GM18517 (cell line): ENCODE results near the gene TMEM144.

Experiments
- ATAC-seq: cut with Tn5 transposase; IDR thresholded peaks from one replicate; pipeline ENCODE4 v1.9.1; 2021; ENCODE audit warnings: mild to moderate bottlenecking, moderate library complexity; ENCODE audit not compliant: unreplicated experiment

Gene TMEM144

GRCh38 chr4:158209825-158210807 is at the start of gene TMEM144:
Gene TMEM144 (plus strand): TSS chr4:158210486. CDS start chr4:158212668, 2,182 bp downstream.
- ATAC-seq: peak; percentile 93

GRCh38 chr4:158161551-158162354 is 48.5 kb upstream of the TMEM144 start:
- no peak for ATAC-seq

DNA sequence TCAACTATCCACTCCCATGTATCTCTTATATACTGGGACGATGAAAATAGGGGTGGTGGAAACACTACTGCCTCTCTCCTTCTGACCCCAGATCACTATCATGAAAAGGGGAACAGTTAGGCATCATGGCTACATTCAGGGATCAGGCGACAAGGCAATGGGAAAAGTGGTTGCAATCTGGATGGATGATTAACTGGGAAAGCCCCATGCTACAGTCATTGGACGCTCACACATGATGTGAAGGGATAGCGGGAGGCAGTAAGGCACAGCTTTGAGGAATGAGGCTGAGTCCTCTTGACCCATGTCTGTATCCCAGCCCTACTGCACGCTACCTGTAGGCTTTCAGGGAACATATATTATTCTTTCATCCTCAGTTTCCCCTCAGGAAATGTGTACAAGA is 47.7 kb upstream of the TMEM144 start:
- ATAC-seq: no peak

GRCh38 chr4:158163941-158164767 is 46.1 kb upstream of the TMEM144 start:
- no peak for ATAC-seq

DNA sequence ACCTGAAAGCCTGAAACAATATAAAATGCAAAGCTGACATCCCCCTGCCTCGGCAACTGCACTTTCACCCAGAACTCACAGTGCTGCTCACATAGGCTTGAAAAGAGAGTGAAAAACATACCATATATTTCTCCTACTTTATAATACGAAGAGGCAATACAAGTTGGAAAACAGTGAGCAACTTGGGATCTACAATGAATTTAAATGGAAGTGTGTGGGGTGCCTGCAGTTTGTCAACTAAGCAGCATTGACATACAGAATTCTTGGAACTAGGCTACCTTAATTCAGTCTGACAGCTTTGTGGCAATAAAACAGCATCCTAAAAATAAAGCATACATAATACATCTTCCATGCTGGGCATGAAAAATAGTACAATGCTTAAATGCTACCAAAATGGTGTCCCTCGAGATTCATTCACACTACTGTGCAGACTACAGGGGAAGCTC is 45.5 kb upstream of the TMEM144 start:
- ATAC-seq: no peak

GRCh38 chr4:158166701-158167100 is 43.6 kb upstream of the TMEM144 start:
- ATAC-seq: no peak

- no peak for ATAC-seq
Observed at GRCh38 chr4:158168606-158169005, 41.7 kb upstream of the TMEM144 start.

DNA sequence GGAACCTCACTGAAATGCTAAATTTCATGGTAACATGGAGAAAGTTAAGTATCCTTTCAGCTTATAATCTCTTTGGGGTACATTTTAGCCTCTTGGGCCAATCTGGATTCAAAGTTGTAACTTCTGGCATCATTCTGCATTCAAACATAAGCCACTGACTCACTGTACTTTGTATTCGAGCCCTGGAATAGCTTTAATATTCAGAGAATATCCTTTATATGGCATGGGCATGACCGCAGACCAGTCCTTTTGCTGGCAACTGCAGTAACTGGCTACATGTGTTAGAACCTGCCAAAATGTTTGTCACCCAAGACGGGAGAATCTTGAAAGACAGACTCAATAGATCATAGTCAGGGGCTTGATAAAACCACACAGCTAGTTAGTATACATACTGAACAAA is 40.8 kb upstream of the TMEM144 start:
- no peak for ATAC-seq

GRCh38 chr4:158169931-158170690 is 40.2 kb upstream of the TMEM144 start:
- no peak for ATAC-seq

DNA sequence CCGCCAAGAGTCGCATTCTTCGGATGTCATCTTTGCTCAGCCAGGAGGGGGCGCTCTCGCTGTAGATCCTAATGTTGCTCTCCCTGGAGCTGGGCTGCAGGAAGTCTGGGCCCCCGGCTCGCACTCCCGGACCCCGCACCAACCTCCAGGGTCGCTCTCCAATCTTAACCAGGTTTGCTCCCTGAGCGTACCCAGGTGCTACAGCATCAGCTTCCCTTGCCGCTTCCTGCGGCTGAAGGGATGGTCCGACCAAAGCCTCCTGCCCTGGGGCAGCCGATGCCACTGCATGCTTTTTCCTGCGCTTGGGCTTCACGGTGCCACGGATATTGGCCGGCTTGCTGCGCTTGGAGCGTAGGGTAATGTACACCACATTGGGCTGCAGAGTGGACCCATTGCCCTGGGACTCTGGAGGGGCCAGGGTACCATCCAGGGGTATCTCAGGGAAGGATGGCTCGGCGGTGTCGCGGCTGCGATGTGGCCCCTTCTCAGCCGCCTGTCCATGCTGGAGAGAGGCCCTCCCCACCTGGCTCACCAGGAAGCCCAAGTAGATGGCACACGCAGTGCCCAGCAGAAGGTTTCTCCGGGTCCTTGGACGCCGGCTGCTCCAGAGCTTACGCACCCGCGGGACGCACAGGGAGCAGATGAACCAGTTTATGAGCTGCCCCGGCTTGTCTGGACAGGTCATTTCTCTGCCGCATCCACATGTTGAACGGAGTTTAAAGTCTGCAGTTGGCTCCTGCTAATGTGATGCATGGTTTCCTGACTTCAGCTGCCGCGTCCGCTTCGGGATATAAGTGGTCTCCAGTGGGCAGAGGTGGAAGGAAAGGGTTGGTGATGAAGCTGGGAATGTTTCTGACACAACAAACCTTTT is 39.4 kb upstream of the TMEM144 start:
- ATAC-seq: no peak

- ATAC-seq: peak; percentile 52
Observed at GRCh38 chr4:158172261-158173258, 37.7 kb upstream of the TMEM144 start, which contains the start of gene GASK1B. Gene GASK1B (minus strand): TSS chr4:158173025. CDS start chr4:158171375, 1,650 bp downstream.

GRCh38 chr4:158176108-158176507 is 34.2 kb upstream of the TMEM144 start:
- no peak for ATAC-seq

DNA sequence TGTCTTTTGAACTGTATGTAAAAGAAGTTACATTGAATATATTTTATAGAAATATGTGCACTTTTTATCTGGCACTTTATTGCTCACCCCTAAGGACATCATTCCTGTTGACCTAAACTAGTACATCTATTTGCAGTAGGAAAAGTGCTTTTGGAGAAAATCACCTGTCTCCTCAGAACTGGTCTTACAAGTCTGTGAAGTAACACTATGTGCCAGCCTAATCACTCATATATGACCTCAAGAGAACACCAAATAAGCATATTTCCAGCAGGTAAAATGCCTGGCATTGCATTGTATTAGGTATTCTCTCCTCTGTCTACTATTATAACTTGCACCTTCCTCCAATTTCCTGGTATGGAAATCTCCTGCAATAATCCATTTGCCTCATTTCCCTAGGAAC is 33.5 kb upstream of the TMEM144 start:
- ATAC-seq: no peak

DNA sequence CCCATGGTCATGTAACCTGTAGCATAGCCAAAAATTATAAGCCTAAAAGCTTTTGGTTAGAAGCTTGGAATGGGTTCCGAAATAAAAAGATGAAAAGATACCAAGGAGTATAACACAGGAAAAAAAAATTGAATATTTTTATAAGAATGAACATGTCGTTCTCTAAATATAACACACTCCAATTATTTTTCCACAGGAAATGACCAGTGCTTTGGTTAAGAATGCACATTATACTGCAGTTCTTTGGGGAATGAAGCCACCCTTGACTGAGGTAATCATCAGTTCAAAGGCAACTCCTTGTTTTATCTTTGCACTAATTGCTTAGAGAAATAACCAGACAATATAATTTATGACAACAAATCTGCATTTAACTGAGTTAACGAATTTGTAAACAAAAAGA is 30.8 kb upstream of the TMEM144 start:
- ATAC-seq: no peak

DNA sequence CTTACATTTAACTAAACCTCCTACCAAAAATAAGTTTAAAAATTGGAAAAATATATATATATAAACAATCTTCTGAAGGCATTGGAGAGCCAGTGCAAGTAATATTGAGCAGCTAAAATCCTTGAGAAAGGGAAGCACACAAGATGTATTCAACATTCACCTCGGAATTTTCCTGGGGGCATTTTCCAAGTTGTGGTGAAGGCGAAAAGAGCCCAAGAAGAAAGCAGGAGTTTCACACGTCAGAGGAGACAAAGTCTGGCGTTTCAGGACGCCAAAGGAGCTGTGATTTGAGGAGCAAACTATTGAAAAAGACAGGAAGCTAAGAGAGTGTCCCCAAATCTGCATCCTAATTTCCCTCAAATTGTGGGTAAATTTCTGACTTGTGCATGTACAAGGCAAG is 28.4 kb upstream of the TMEM144 start:
- ATAC-seq: no peak

GRCh38 chr4:158182736-158183135 is 27.6 kb upstream of the TMEM144 start:
- no peak for ATAC-seq

- ATAC-seq: no peak
Observed at GRCh38 chr4:158186815-158187214, 23.5 kb upstream of the TMEM144 start.

- ATAC-seq: no peak
Observed at GRCh38 chr4:158189422-158189821, 20.9 kb upstream of the TMEM144 start.
